NCI-H187 (cell line): ENCODE measurements around the gene SNAP29.
"Not testable (repeated sequence)": the region's sequence is repeated elsewhere in the genome, so short reads cannot be mapped to it uniquely, and the experiment has no call there.

Experiments
- DNase-seq, 2 experiments: peaks; one replicate each; lab custom pipeline; 2025; lab: John Stamatoyannopoulos, UW

SNAP29 gene

GRCh38 chr22:20931126-20931654, 72.4 kb downstream of the SNAP29 start:
- no peak for DNase-seq

- DNase-seq, result no peak
Measured at GRCh38 chr22:20933910-20934309, 75.1 kb downstream of the SNAP29 start.

GRCh38 chr22:20935049-20935448, 76.2 kb downstream of the SNAP29 start:
- DNase-seq, result not testable (repeated sequence)

- DNase-seq, result not testable (repeated sequence)
Measured at GRCh38 chr22:20935780-20936539, 77.2 kb downstream of the SNAP29 start.

- DNase-seq, result no peak
Measured at GRCh38 chr22:20937031-20937793, 78.4 kb downstream of the SNAP29 start.

- no peak for DNase-seq
Measured at GRCh38 chr22:20937794-20938671, 79.2 kb downstream of the SNAP29 start.

GRCh38 chr22:20939457-20940185, 80.8 kb downstream of the SNAP29 start:
- not testable (repeated sequence) for DNase-seq

GRCh38 chr22:20940186-20940651, 81.4 kb downstream of the SNAP29 start:
- DNase-seq, result no peak
